ENCODE data around the gene TRAF2.

DNA sequence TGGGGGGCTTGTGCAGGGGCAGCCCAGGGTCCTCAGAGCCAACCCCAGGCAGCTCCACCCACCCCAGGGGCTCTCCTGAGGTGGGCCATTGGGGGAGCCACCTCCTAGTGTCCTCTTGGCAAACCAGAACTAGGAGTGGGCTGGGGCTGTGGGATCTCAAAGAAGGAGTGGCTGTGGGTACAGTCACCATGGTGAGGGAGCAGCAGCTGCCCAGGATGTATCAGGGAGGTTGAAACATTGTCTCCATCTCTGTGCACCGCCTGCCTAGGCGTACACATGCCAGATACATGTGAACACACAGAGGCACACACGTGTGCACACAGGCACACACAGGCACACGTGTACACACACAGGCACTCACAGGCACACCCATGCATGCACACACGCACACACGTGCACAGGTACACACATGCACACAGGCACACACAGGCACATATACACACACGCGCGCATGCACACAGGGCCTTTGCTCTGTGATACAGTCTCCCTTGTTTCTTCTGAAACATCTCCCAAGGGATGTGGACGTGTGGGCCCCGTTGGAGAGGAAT is 76.5 kb downstream of the TRAF2 start:
- TF ChIP-seq, protein P1, sequence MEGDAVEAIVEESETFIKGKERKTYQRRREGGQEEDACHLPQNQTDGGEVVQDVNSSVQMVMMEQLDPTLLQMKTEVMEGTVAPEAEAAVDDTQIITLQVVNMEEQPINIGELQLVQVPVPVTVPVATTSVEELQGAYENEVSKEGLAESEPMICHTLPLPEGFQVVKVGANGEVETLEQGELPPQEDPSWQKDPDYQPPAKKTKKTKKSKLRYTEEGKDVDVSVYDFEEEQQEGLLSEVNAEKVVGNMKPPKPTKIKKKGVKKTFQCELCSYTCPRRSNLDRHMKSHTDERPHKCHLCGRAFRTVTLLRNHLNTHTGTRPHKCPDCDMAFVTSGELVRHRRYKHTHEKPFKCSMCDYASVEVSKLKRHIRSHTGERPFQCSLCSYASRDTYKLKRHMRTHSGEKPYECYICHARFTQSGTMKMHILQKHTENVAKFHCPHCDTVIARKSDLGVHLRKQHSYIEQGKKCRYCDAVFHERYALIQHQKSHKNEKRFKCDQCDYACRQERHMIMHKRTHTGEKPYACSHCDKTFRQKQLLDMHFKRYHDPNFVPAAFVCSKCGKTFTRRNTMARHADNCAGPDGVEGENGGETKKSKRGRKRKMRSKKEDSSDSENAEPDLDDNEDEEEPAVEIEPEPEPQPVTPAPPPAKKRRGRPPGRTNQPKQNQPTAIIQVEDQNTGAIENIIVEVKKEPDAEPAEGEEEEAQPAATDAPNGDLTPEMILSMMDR (IDR thresholded peaks at IDR 0.05) = no peak
- TF ChIP-seq POLR2AphosphoS5 (IDR thresholded peaks at IDR 0.05) (no peak), POLR2A (IDR thresholded peaks at IDR 0.05) (no peak)
